HG03175 (cell line): ENCODE data around the gene TMEM184A.

ENCODE experiments used
- ATAC-seq: cut with Tn5 transposase; IDR thresholded peaks from one replicate; pipeline ENCODE4 v1.9.1; 2021; ENCODE audit warnings: mild to moderate bottlenecking, moderate library complexity; ENCODE audit not compliant: unreplicated experiment

The TMEM184A gene

GRCh38 chr7:1505731-1506550 is 50.1 kb downstream of the TMEM184A start:
- no peak for ATAC-seq

GRCh38 chr7:1503816-1504775 is 51.9 kb downstream of the TMEM184A start, which contains the start of gene INTS1:
INTS1 (minus strand) TSS chr7:1504389; CDS start chr7:1503960, 429 bp downstream.
- ATAC-seq: peak; percentile 84

- no peak for ATAC-seq
These were observed 52.6 kb downstream of the TMEM184A start for GRCh38 chr7:1503390-1503789.

GRCh38 chr7:1502845-1503244 is 53.2 kb downstream of the TMEM184A start:
- ATAC-seq: no peak

GRCh38 chr7:1501487-1502270 is 54.3 kb downstream of the TMEM184A start:
- no peak for ATAC-seq

- no peak for ATAC-seq
These were observed 55.8 kb downstream of the TMEM184A start for GRCh38 chr7:1500064-1500807.

GRCh38 chr7:1499367-1500029 is 56.5 kb downstream of the TMEM184A start:
- no peak for ATAC-seq

- ATAC-seq: no peak
These were observed 57.4 kb downstream of the TMEM184A start for GRCh38 chr7:1498370-1499305.

GRCh38 chr7:1497293-1497927 is 58.6 kb downstream of the TMEM184A start:
- ATAC-seq: no peak

GRCh38 chr7:1496531-1497292 is 59.3 kb downstream of the TMEM184A start:
- ATAC-seq: no peak

GRCh38 chr7:1495564-1496242 is 60.3 kb downstream of the TMEM184A start:
- ATAC-seq: no peak

- ATAC-seq: no peak
These were observed 61.0 kb downstream of the TMEM184A start for GRCh38 chr7:1494866-1495563.

GRCh38 chr7:1494447-1494846 is 61.6 kb downstream of the TMEM184A start:
- ATAC-seq: no peak

- no peak for ATAC-seq
These were observed 62.4 kb downstream of the TMEM184A start for GRCh38 chr7:1493571-1493970.

- ATAC-seq: no peak
These were observed 62.9 kb downstream of the TMEM184A start for GRCh38 chr7:1493129-1493528.

GRCh38 chr7:1492640-1493039 is 63.4 kb downstream of the TMEM184A start:
- no peak for ATAC-seq
